Lower lobe of right lung (tissue), 2 donors: Measurements from ENCODE around the gene MAGEA1. TPM values are rescaled to one million over a fixed set of nuclear protein-coding genes. Genes with fewer than 3 reads are reported as not detected.
A peak's percentile ranks its signal among the peaks of the same experiment; 100 is the strongest.
"Not testable (repeated sequence)": the region's sequence is repeated elsewhere in the genome, so short reads cannot be mapped to it uniquely, and the experiment has no call there.

Source experiments
- ATAC-seq, 2 donors: fragments of 200-7000 bp; cut with Tn5 transposase; one replicate each; pipeline ENCODE4 v1.9.1; 2020 to 2022; ENCODE audit warnings: mild to moderate bottlenecking in 2 of 2, moderate library complexity in 2 of 2
- DNase-seq: peaks from one replicate; pipeline ENCODE4 v3.0.0-alpha.2; 2020
- H3K27ac ChIP-seq: fragments of 200-600 bp; one replicate; pipeline ENCODE4 v1.8.0; 2022
- H3K27me3 ChIP-seq: fragments of 200-600 bp; one replicate; pipeline ENCODE4 v1.8.0; 2022; ENCODE audit warnings: low read depth
- H3K36me3 ChIP-seq: fragments of 200-600 bp; one replicate; pipeline ENCODE4 v1.8.0; 2022; ENCODE audit warnings: mild to moderate bottlenecking
- H3K4me1 ChIP-seq: fragments of 200-600 bp; one replicate; pipeline ENCODE4 v1.8.0; 2022
- H3K4me3 ChIP-seq: fragments of 200-600 bp; one replicate; pipeline ENCODE4 v1.8.0; 2022; ENCODE audit warnings: mild to moderate bottlenecking
- H3K9me3 ChIP-seq: fragments of 200-600 bp; one replicate; pipeline ENCODE4 v1.8.0; 2022
- CTCF ChIP-seq: fragments of 200-600 bp; IDR thresholded peaks from one replicate; pipeline ENCODE4 v1.8.0; 2022; ENCODE audit warnings: antibody characterized with exemption, mild to moderate bottlenecking
- intact Hi-C: fragments of 100-400 bp; cut with DNase I; formaldehyde crosslinking; loops from one replicate; pipeline ENCODE4 v1.11.0; 2022
- total RNA-seq: library from RNA; stranded (reverse); fragmentation: NEBNext Ultra II Directional; extraction: Animal tissue kit (Norgen Biotek cat#: 25700); gene quantifications from one replicate; pipeline ENCODE4 v1.2.1, GENCODE V29; 2021
- donor health status: DM: no; HTN: yes; CAD: no; lungs with severe emphysema.

Gene MAGEA1
- total RNA-seq, 1 donor from 2014 or later = not detected

- H3K27ac ChIP-seq = no peak overlapping the region
- ATAC-seq (no peak), DNase-seq (no peak)
- H3K27me3 ChIP-seq = no peaks in the 10 kb centered on the region
- H3K4me3 ChIP-seq = no peak overlapping the region
- intact Hi-C loops = no loop called here
- H3K36me3 ChIP-seq = no peaks in the 10 kb centered on the region
- no peaks in the 10 kb centered on the region for H3K9me3 ChIP-seq
- no peaks in the 10 kb centered on the region for H3K4me1 ChIP-seq
- no peak for TF ChIP-seq CTCF
Measured at GRCh38 chrX:153161952-153162351, 17.1 kb upstream of the MAGEA1 start.

GRCh38 chrX:153164733-153165132, 14.4 kb upstream of the MAGEA1 start:
- no peak for ATAC-seq
- no peaks in the 10 kb centered on the region for H3K9me3 ChIP-seq
- TF ChIP-seq CTCF = no peak

GRCh38 chrX:153168423-153168822, 10.7 kb upstream of the MAGEA1 start:
- H3K4me3 ChIP-seq, H3K36me3 ChIP-seq, H3K27ac ChIP-seq, intact Hi-C loops, H3K4me1 ChIP-seq, DNase-seq, H3K27me3 ChIP-seq, H3K9me3 ChIP-seq, ATAC-seq: not testable (repeated sequence)

More at GRCh38 chrX:153164733-153165132, 14.4 kb upstream of the MAGEA1 start:
- H3K4me1 ChIP-seq = no peaks in the 10 kb centered on the region
- DNase-seq = no peak
- no peak overlapping the region for H3K27ac ChIP-seq
- no peaks in the 10 kb centered on the region for H3K27me3 ChIP-seq
- no peak overlapping the region for H3K4me3 ChIP-seq
- intact Hi-C loops = no loop called here
- H3K36me3 ChIP-seq = no peaks in the 10 kb centered on the region

DNA sequence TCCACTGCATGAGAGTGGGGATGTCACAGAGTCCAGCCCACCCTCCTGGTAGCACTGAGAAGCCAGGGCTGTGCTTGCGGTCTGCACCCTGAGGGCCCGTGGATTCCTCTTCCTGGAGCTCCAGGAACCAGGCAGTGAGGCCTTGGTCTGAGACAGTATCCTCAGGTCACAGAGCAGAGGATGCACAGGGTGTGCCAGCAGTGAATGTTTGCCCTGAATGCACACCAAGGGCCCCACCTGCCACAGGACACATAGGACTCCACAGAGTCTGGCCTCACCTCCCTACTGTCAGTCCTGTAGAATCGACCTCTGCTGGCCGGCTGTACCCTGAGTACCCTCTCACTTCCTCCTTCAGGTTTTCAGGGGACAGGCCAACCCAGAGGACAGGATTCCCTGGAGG, 2.7 kb downstream of the MAGEA1 start:
- no peaks in the 10 kb centered on the region for H3K9me3 ChIP-seq
- intact Hi-C loops = no loop called here
- H3K27ac ChIP-seq = no peak overlapping the region
- no peaks in the 10 kb centered on the region for H3K27me3 ChIP-seq
- ATAC-seq (no peak), DNase-seq (no peak)
- no peak overlapping the region for H3K4me3 ChIP-seq
- H3K4me1 ChIP-seq = no peaks in the 10 kb centered on the region
- TF ChIP-seq CTCF = no peak
- no peaks in the 10 kb centered on the region for H3K36me3 ChIP-seq

GRCh38 chrX:153184787-153185186, 5.7 kb downstream of the MAGEA1 start:
- no peaks in the 10 kb centered on the region for H3K9me3 ChIP-seq
- no peaks in the 10 kb centered on the region for H3K27me3 ChIP-seq
- ATAC-seq (peak; percentile 35 to 62), DNase-seq (no peak)
- H3K4me1 ChIP-seq = no peaks in the 10 kb centered on the region
- intact Hi-C loops = no loop called here
- no peak for TF ChIP-seq CTCF
- no peaks in the 10 kb centered on the region for H3K36me3 ChIP-seq
- H3K27ac ChIP-seq = no peak overlapping the region
- H3K4me3 ChIP-seq = no peak overlapping the region

DNA sequence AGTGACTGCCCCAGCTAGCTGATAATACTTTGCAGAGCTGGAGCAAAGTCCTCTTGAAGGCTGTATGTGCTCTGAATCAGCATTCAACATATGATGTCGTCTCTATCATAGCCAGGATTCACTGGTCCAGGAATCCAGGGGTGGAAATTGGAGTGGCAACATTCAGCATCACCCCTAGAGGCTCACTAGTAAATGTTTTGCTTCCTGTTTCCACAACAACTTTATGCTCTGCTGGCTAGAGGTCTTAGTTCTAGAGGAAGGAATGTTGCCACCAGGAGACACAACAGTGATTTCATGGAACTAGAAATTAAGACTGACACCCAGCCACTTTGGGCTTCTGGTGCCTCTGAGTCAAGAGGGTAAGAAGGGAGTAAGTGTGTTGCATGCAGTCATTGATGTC, 11.3 kb downstream of the MAGEA1 start:
- DNase-seq (no peak), ATAC-seq (no peak)
- intact Hi-C loops = no loop called here
- no peaks in the 10 kb centered on the region for H3K36me3 ChIP-seq
- H3K27ac ChIP-seq = no peak overlapping the region
- H3K4me3 ChIP-seq = no peak overlapping the region
- H3K4me1 ChIP-seq = no peaks in the 10 kb centered on the region
- H3K27me3 ChIP-seq = no peaks in the 10 kb centered on the region
- TF ChIP-seq CTCF = no peak
- H3K9me3 ChIP-seq = no peaks in the 10 kb centered on the region
